Stomach (tissue), 9 donors: ENCODE results near the gene EEFSEC. TPM values are rescaled to one million over a fixed set of nuclear protein-coding genes. Genes with fewer than 3 reads are reported as not detected.

Experiments
- DNase-seq, 2 donors: peaks; one replicate each; pipeline versions ENCODE4 v3.0.0 to v3.0.0-alpha.2; 2013 to 2019
- H3K27ac ChIP-seq, 5 donors: fragments of 200-600 bp in 4 of 5; sonication (generic) in 4 of 5; one replicate each; pipeline ENCODE4 v1.5.1; 2013 to 2019; ENCODE audit warnings: mild to moderate bottlenecking in 1 of 5, moderate library complexity in 1 of 5
- H3K27me3 ChIP-seq, 3 donors: fragments of 200-600 bp; sonication (generic); one replicate each; pipeline ENCODE4 v1.5.1; 2017 to 2019; ENCODE audit warnings: mixed run types in 1 of 3
- H3K36me3 ChIP-seq, 4 donors: fragments of 200-600 bp; sonication (generic); 1 replicate in 3 of 4; 2 replicates in 1 of 4; pipeline ENCODE4 v1.5.1; 2016 to 2019
- H3K4me1 ChIP-seq, 4 donors: fragments of 200-600 bp; sonication (generic); one replicate each; pipeline ENCODE4 v1.5.1; 2016 to 2019
- H3K4me3 ChIP-seq, 4 donors: fragments of 200-600 bp; sonication (generic) in 3 of 4; one replicate each; pipeline ENCODE4 v1.5.1; 2016 to 2019; ENCODE audit warnings: mild to moderate bottlenecking in 1 of 4
- H3K9me3 ChIP-seq, 4 donors: fragments of 200-600 bp; sonication (generic); one replicate each; pipeline ENCODE4 v1.5.1; 2016 to 2019
- EP300 ChIP-seq: sonication (generic); formaldehyde crosslinking; IDR thresholded peaks from one replicate; pipeline ENCODE4 v1.6.1; 2017; ENCODE audit warnings: antibody characterized with exemption
- POLR2A ChIP-seq, 4 donors: fragments of 450-650 bp; IDR thresholded peaks; one replicate each; pipeline ENCODE4 v1.6.1; 2016; ENCODE audit warnings: antibody characterized with exemption in 4 of 4, control low read depth in 2 of 4, mild to moderate bottlenecking in 1 of 4, moderate library complexity in 1 of 4
- POLR2AphosphoS5 ChIP-seq, 3 donors: sonication (generic); formaldehyde crosslinking; IDR thresholded peaks; one replicate each; pipeline ENCODE4 v1.6.1; 2016; ENCODE audit warnings: antibody characterized with exemption in 3 of 3
- WGBS, 5 donors: extraction: QIAGEN DNeasy Blood & Tissue Kit in 3 of 5; methylation state at CpG; one replicate each; pipeline versions ENCODE4 v1.1.5 to v1.1.7; 2013 to 2018; 5-methylcytosine and 5-hydroxymethylcytosine counted together
- intact Hi-C: fragments of 100-400 bp; cut with DNase I; formaldehyde crosslinking; loops from one replicate; pipeline ENCODE4 v1.15.1; 2023; ENCODE audit warnings: low total_unique reads
- polyA plus RNA-seq, 3 donors: library from polyadenylated mRNA; stranded (reverse); fragments of 200-250 nt; gene quantifications; one replicate each; pipeline ENCODE4 v1.2.3, GENCODE V29; 2013
- total RNA-seq, 5 donors: library from RNA; depleted of rRNA; stranded (reverse); fragments of >200 nt; gene quantifications; one replicate each; pipeline versions ENCODE4 v1.1.0 to v1.2.3, GENCODE V29; 2014 to 2016
- TF ChIP-seq, protein P1 (sequence below), 7 experiments: fragments of 450-650 bp in 4 of 7; fragments of 200-600 bp in 3 of 7; sonication (generic) in 3 of 7; IDR thresholded peaks; one replicate each; pipeline ENCODE4 v1.5.1; 2016 to 2019; ENCODE audit warnings: antibody characterized with exemption in 7 of 7, control low read depth in 2 of 7, mild to moderate bottlenecking in 1 of 7
- donor health status: healthy with polysubstance abuse.
- donor health status: Bipolar disorder and iron deficiency.
- donor health status: healthy.

EEFSEC gene
- total and polyA plus RNA-seq, 8 donors, result 5.0 to 39.1 (median 13.2) TPM

DNA sequence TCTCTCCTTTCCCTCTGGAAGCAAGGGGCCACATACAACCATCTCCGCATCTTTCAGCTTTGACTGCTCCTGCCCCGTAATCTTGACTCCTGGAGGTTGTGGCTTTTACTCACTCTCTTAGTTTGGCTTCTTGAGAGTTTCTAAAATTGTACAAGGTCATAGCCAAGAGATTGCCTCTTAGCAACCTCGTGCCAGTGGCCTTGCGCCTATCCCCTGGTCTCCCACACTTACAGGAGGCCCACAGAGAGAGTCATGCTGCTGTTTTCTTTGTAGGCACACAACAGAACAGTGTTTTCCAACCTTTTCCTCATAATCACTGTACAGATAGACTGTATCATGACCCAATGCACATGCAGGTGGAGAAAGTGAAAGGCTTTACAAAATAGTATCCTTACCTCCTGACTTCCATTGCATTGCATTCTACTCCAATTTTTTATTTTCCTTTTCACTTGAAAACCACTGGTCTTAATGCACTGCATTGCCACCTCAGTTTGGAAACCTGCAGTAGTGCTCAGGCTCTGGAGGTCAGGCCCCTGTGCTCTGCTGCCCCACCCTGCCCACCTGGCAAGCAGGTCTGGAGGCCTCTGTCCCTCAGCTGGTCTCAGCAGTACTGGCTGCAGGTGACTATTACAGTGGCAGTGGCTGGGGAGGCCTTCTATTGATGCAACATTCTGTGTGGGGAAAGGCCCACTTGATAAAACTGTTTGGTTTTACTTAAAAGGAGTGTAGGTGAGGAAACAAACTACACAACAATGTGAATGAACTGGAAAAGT, 157.2 kb downstream of the EEFSEC start:
- no peak for DNase-seq
- H3K9me3 ChIP-seq, result no peaks in the 10 kb centered on the region
- H3K27ac ChIP-seq, result no peak overlapping the region
- no peak overlapping the region for H3K4me3 ChIP-seq
- no peaks in the 10 kb centered on the region for H3K36me3 ChIP-seq
- TF ChIP-seq, protein P1, sequence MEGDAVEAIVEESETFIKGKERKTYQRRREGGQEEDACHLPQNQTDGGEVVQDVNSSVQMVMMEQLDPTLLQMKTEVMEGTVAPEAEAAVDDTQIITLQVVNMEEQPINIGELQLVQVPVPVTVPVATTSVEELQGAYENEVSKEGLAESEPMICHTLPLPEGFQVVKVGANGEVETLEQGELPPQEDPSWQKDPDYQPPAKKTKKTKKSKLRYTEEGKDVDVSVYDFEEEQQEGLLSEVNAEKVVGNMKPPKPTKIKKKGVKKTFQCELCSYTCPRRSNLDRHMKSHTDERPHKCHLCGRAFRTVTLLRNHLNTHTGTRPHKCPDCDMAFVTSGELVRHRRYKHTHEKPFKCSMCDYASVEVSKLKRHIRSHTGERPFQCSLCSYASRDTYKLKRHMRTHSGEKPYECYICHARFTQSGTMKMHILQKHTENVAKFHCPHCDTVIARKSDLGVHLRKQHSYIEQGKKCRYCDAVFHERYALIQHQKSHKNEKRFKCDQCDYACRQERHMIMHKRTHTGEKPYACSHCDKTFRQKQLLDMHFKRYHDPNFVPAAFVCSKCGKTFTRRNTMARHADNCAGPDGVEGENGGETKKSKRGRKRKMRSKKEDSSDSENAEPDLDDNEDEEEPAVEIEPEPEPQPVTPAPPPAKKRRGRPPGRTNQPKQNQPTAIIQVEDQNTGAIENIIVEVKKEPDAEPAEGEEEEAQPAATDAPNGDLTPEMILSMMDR (IDR thresholded peaks at IDR 0.05), result no peak
- TF ChIP-seq POLR2AphosphoS5 (IDR thresholded peaks at IDR 0.05) (no peak), POLR2A (IDR thresholded peaks at IDR 0.05) (no peak), EP300 (no peak)
- H3K27me3 ChIP-seq, result no peaks in the 10 kb centered on the region
- 64 to 93% (median 87%) methylated on average over 4 of the region's 4 CpGs for WGBS, 5 donors
- H3K4me1 ChIP-seq, result no peaks in the 10 kb centered on the region
- intact Hi-C loops, result no loop called here

DNA sequence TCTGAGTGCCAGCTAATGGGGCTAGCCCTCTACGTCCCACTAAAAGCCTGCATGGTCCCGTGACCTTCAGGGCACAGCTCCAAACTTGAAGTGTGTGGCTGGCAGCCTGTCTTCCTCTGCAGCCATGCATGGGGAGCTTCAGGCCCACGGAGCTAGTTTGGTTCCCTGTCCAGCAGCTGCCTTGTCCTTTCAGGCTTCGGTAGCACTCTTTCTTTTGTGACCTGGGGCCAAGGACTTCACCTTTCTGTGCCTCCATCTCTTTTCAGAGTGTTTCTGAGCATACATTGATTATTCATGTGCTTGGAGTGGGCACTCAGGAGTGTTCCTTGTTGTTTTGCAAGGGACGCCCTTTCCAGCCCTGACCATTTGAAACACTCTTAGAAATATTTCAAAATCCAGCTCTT, 158.2 kb downstream of the EEFSEC start:
- Histone ChIP-seq H3K4me1 (peaks cover 0 to 5% (median 0%) of the 10 kb centered on the region in 4 donors), H3K27me3 (no peaks in the 10 kb centered on the region), H3K36me3 (no peaks in the 10 kb centered on the region), H3K9me3 (no peaks in the 10 kb centered on the region), H3K27ac (no peak overlapping the region), H3K4me3 (no peak overlapping the region)
- TF ChIP-seq EP300, result no peak
- 71 to 87% (median 78%) methylated on average over 5 of the region's 5 CpGs for WGBS, 5 donors
- no peak for DNase-seq
- intact Hi-C loops, result no loop called here

DNA sequence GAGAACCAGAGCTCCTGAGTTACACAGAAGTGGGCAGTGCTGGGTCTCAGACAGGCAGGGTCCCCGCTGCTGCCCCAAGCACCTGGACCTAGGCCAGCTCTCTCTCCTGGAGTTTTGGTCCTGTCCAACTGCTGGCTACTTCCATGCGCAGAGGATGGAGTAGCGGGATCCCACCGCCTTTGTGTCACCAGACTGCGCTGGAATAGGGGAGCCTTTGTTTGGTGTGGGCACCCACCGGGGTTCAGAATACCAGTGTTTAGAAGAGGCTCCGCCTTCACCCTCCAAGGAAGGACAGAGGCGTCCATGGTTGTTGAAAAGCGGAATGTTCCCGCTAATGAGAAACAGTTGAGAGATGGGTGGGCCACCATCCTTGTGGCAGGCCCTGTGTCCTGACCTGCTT, 159.0 kb downstream of the EEFSEC start:
- 93 to 98% (median 97%) methylated on average over 10 of the region's 10 CpGs for WGBS, 5 donors
- no peak overlapping the region for H3K27ac ChIP-seq
- H3K4me1 ChIP-seq, result peaks cover 0 to 13% (median 2%) of the 10 kb centered on the region in 4 donors
- no peaks in the 10 kb centered on the region for H3K36me3 ChIP-seq
- DNase-seq, result no peak
- no peak overlapping the region for H3K4me3 ChIP-seq
- intact Hi-C loops, result no loop called here
- H3K27me3 ChIP-seq, result no peaks in the 10 kb centered on the region
- no peaks in the 10 kb centered on the region for H3K9me3 ChIP-seq
- TF ChIP-seq EP300 (no peak), POLR2AphosphoS5 (IDR thresholded peaks at IDR 0.05) (no peak), POLR2A (IDR thresholded peaks at IDR 0.05) (no peak)
- TF ChIP-seq, protein P1 (IDR thresholded peaks at IDR 0.05), result no peak

DNA sequence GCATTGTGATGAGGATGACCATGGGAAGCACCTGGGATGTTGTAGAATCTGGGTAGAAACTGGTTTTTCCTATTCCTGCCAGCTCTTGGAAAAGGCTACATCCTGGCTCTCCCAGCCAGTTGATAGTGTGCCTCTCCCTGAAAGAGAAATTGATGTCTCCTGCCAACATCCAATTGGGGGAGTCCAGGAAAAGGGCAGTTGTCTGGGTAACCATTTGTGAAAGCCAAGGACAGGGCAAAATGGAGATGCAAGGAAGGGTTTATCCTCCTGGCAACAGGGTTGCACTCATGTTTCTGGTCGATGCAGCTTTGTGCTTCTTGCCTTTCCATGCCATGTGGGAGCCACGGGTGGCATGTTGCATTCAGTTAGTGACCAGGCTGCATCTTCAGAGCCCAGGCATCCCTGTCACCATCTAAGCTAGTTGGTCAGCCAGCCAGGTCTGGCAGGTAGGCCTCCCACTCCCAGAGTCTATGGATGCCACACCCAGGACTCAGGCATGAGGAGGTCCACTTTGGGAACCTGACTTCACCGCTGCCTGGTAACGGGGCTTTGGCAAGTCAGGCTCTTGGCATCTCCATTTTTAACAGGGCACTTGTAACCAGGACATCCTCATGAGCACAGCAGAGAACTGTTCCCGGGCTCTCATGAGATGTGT, 159.9 kb downstream of the EEFSEC start:
- no peak for DNase-seq
- Histone ChIP-seq H3K4me1 (peaks cover 0 to 16% (median 2%) of the 10 kb centered on the region in 4 donors), H3K9me3 (no peaks in the 10 kb centered on the region), H3K36me3 (no peaks in the 10 kb centered on the region), H3K4me3 (no peak overlapping the region), H3K27ac (no peak overlapping the region), H3K27me3 (no peaks in the 10 kb centered on the region)
- TF ChIP-seq POLR2AphosphoS5 (IDR thresholded peaks at IDR 0.05) (no peak), POLR2A (IDR thresholded peaks at IDR 0.05) (no peak)
- 93 to 99% (median 95%) methylated on average over 5 of the region's 5 CpGs for WGBS, 5 donors
- intact Hi-C loops, result no loop called here

DNA sequence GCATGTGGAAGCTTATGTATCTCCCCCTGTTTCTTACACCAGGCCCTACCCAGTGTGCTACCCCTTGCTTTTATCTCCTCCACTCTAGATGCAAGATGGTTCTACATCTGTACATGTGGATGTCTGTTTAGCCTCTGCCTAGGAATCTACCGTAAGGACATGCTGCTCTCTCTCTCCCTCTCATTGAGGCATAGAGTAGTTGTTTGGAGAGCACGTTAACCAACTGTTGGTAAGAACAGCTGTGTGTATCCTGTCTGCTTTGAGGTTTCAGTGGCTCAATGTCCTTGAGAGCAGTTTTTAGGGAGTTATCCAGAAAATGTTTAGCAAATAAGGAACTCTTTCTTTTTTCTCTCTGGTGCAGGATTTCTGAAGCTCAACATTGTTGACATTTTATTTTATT, 160.7 kb downstream of the EEFSEC start:
- H3K4me3 ChIP-seq, result no peak overlapping the region
- H3K9me3 ChIP-seq, result no peaks in the 10 kb centered on the region
- H3K27ac ChIP-seq, result no peak overlapping the region
- WGBS, 5 donors, result 45 to 93% (median 77%) methylated on average over 2 of the region's 2 CpGs
- H3K4me1 ChIP-seq, result peaks cover 0 to 16% (median 2%) of the 10 kb centered on the region in 4 donors
- H3K27me3 ChIP-seq, result no peaks in the 10 kb centered on the region
- intact Hi-C loops, result no loop called here
- peaks cover 0 to 7% (median 5%) of the 10 kb centered on the region in 4 donors for H3K36me3 ChIP-seq
- DNase-seq, result no peak
- TF ChIP-seq, protein P1 (IDR thresholded peaks at IDR 0.05), result no peak
- TF ChIP-seq POLR2AphosphoS5 (IDR thresholded peaks at IDR 0.05), result no peak
- no peak for TF ChIP-seq EP300
- no peak for TF ChIP-seq POLR2A (IDR thresholded peaks at IDR 0.05)
